Mesendoderm (in vitro differentiated cells): Measurements from ENCODE around the gene ATP5ME.

Experiments
- DNase-seq: peaks from one replicate; pipeline ENCODE4 v3.0.0; 2013
- H2AK5ac ChIP-seq: 2 replicates; pipeline ENCODE4 v1.6.1; 2013; ENCODE audit warnings: low read length, inconsistent platforms
- H2BK120ac ChIP-seq: 2 replicates; pipeline ENCODE4 v1.6.1; 2013; ENCODE audit warnings: low read depth, mild to moderate bottlenecking, low read length, moderate library complexity, mixed read lengths
- H2BK15ac ChIP-seq: replicated peaks from 2 replicates; pipeline ENCODE4 v1.6.1; 2013; ENCODE audit warnings: low read depth, mild to moderate bottlenecking, moderate library complexity
- H2BK5ac ChIP-seq: 2 replicates; pipeline ENCODE4 v1.6.1; 2013; ENCODE audit warnings: low read length, inconsistent platforms
- H3K18ac ChIP-seq: 2 replicates; pipeline ENCODE4 v1.6.1; 2013; ENCODE audit warnings: mild to moderate bottlenecking, low read length, mixed read lengths
- H3K23ac ChIP-seq: one replicate; pipeline ENCODE4 v1.6.1; 2013; ENCODE audit warnings: low read length
- H3K27ac ChIP-seq: 2 replicates; pipeline ENCODE4 v1.5.1; 2013; ENCODE audit warnings: low read depth, mild to moderate bottlenecking, inconsistent platforms, low read length, moderate library complexity
- H3K27me3 ChIP-seq: 2 replicates; pipeline ENCODE4 v1.6.1; 2013; ENCODE audit warnings: low read length, control low read depth, mild to moderate bottlenecking, inconsistent platforms; ENCODE audit not compliant: insufficient read depth, poor library complexity
- H3K36me3 ChIP-seq: 2 replicates; pipeline ENCODE4 v1.6.1; 2013; ENCODE audit warnings: low read length, inconsistent platforms; ENCODE audit not compliant: control insufficient read depth, insufficient read depth
- H3K4ac ChIP-seq: one replicate; pipeline ENCODE4 v1.6.1; 2013; ENCODE audit warnings: low read depth, mild to moderate bottlenecking, low read length, moderate library complexity
- H3K4me1 ChIP-seq: 2 replicates; pipeline ENCODE4 v1.6.1; 2013; ENCODE audit warnings: low read depth, low read length, inconsistent platforms; ENCODE audit not compliant: control insufficient read depth
- H3K4me2 ChIP-seq: 2 replicates; pipeline ENCODE4 v1.6.1; 2013; ENCODE audit warnings: low read length
- H3K4me3 ChIP-seq: 2 replicates; pipeline ENCODE4 v1.5.1; 2013; ENCODE audit warnings: mild to moderate bottlenecking, low read length
- H3K56ac ChIP-seq: one replicate; pipeline ENCODE4 v1.6.1; 2013; ENCODE audit warnings: low read length
- H3K79me1 ChIP-seq: 2 replicates; pipeline ENCODE4 v1.6.1; 2013; ENCODE audit warnings: low read length, inconsistent platforms
- H3K79me2 ChIP-seq: 2 replicates; pipeline ENCODE4 v1.6.1; 2013; ENCODE audit warnings: mild to moderate bottlenecking, low read length; ENCODE audit not compliant: control insufficient read depth, insufficient read depth
- H3K9ac ChIP-seq: 2 replicates; pipeline ENCODE4 v1.6.1; 2013; ENCODE audit warnings: low read length, inconsistent platforms
- H4K5ac ChIP-seq: one replicate; pipeline ENCODE4 v1.6.1; 2013; ENCODE audit warnings: low read length
- H4K8ac ChIP-seq: one replicate; pipeline ENCODE4 v1.6.1; 2013; ENCODE audit warnings: low read depth, mild to moderate bottlenecking, control low read depth, low read length, moderate library complexity
- WGBS: extraction: QIAGEN DNeasy Blood & Tissue Kit; methylation state at CpG from one replicate; pipeline ENCODE4 v1.1.7; 2013; ENCODE audit warnings: low lambda C conversion rate, missing lambda C conversion rate; ENCODE audit not compliant: insufficient coverage; ENCODE audit errors: extremely low coverage; 5-methylcytosine and 5-hydroxymethylcytosine counted together

The ATP5ME gene

DNA sequence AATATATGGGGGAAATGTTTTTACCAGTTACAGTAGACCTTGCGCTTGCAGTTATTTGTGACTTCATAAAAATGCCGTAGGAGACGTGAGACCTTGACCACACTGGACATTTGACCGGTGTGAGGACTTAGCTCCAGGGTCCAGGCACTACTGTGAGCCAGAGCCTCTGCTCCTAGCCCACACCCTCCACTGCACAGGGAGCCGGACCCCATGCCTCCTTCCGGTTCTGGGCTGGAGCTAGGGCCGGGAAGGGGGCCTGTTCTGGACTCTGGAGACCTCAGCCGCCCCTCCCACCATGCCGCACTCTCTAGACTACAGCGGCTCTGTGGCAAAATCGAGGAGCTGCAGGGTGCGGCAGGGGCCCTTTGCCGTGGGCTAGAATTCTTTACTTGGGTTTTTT lies 36.8 kb upstream of the ATP5ME start:
- Histone ChIP-seq H3K79me1 (peaks cover 40% of the 10 kb centered on the region), H3K4me1 (no peaks in the 10 kb centered on the region), H3K9ac (no peak overlapping the region), H2AK5ac (no peak overlapping the region), H3K27me3 (no peaks in the 10 kb centered on the region), H3K36me3 (no peaks in the 10 kb centered on the region), H4K5ac (no peak overlapping the region), H3K4me3 (no peak overlapping the region), H3K56ac (no peak overlapping the region), H3K23ac (no peak overlapping the region), H2BK15ac (no peak overlapping the region), H4K8ac (no peak overlapping the region), H3K4me2 (no peak overlapping the region), H3K79me2 (peaks cover 70% of the 10 kb centered on the region), H2BK120ac (no peak overlapping the region), H3K4ac (no peak overlapping the region), H3K27ac (no peak overlapping the region), H3K18ac (no peak overlapping the region), H2BK5ac (no peak overlapping the region)
- WGBS, result no CpG with 5 or more reads among the region's 13 CpGs
- no peak for DNase-seq

DNA sequence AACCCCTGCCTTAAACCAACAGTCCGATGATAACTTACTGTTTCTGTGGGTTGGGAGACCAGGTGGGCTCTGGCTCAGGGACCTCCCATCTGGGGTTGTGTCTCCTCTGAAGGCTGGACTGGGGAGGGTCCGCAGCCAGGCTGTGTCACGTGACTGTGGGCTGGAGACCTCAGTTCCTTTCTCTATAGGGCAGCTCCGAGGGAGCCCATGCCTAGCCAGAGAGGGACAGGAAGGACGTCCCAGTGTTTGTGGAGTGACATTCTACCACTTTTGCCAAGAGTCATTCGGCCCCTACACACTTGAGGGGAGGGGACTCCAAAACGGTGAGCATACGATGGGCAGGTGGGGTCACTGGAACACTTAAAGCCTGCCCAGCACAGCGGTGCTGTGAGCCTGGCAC lies 36.0 kb upstream of the ATP5ME start:
- Histone ChIP-seq H3K4me3 (no peak overlapping the region), H3K79me1 (peaks cover 39% of the 10 kb centered on the region), H3K9ac (no peak overlapping the region), H3K27ac (no peak overlapping the region), H3K18ac (no peak overlapping the region), H3K36me3 (no peaks in the 10 kb centered on the region), H3K4ac (no peak overlapping the region), H3K27me3 (no peaks in the 10 kb centered on the region), H4K5ac (no peak overlapping the region), H2BK120ac (no peak overlapping the region), H3K56ac (no peak overlapping the region), H3K4me1 (no peaks in the 10 kb centered on the region), H2BK15ac (no peak overlapping the region), H2AK5ac (no peak overlapping the region), H3K4me2 (no peak overlapping the region), H3K79me2 (peaks cover 69% of the 10 kb centered on the region), H2BK5ac (no peak overlapping the region), H4K8ac (no peak overlapping the region), H3K23ac (peak overlapping the region; percentile 99)
- no CpG with 5 or more reads among the region's 9 CpGs for WGBS
- DNase-seq, result no peak

DNA sequence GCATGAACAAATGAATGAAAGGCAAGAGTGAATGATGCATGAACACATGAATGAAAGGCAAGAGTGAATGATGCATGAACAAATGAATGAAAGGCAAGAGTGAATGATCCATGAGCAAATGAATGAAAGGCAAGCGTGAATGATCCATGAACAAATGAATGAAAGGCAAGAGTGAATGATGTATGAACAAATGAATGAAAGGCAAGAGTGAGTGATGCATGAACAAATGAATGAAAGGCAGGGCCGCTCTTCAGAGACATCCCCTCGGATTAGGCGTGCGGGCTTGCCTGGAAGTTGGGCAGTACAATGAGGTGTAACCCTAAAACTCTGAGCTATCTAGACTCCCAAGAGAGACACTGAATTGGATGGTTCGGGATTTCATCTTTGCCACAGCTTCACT lies 35.3 kb upstream of the ATP5ME start:
- H3K4me1 ChIP-seq, result no peaks in the 10 kb centered on the region
- no peak overlapping the region for H2BK15ac ChIP-seq
- H4K8ac ChIP-seq, result no peak overlapping the region
- peaks cover 35% of the 10 kb centered on the region for H3K79me1 ChIP-seq
- no peaks in the 10 kb centered on the region for H3K36me3 ChIP-seq
- no peak overlapping the region for H3K4ac ChIP-seq
- no peak overlapping the region for H3K4me3 ChIP-seq
- no peak overlapping the region for H2AK5ac ChIP-seq
- DNase-seq, result no peak
- H4K5ac ChIP-seq, result no peak overlapping the region
- H3K18ac ChIP-seq, result no peak overlapping the region
- no peak overlapping the region for H3K56ac ChIP-seq
- no peak overlapping the region for H3K4me2 ChIP-seq
- peaks cover 61% of the 10 kb centered on the region for H3K79me2 ChIP-seq
- H2BK120ac ChIP-seq, result no peak overlapping the region
- H3K27me3 ChIP-seq, result no peaks in the 10 kb centered on the region
- WGBS, result no CpG with 5 or more reads among the region's 6 CpGs
- no peak overlapping the region for H3K23ac ChIP-seq
- no peak overlapping the region for H3K27ac ChIP-seq
- no peak overlapping the region for H3K9ac ChIP-seq
- no peak overlapping the region for H2BK5ac ChIP-seq

DNA sequence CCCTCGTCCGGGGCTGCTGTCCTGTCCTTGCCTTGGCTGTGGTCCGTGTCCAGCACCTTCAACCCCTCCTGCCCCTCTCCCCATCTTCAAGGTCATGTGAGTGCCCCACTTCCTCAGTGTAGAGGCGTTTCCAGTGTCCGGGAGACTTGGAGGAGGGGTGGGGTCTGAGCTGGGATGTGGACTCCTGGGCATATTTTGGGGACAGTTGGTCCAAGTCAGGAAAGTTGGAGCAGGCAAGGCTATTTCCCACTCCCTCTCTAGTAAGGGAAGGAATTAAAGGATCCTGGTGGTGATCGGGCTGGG lies 34.5 kb upstream of the ATP5ME start:
- H3K27ac ChIP-seq, result no peak overlapping the region
- no peaks in the 10 kb centered on the region for H3K27me3 ChIP-seq
- H3K79me1 ChIP-seq, result peaks cover 29% of the 10 kb centered on the region
- peaks cover 54% of the 10 kb centered on the region for H3K79me2 ChIP-seq
- H4K5ac ChIP-seq, result no peak overlapping the region
- no peak overlapping the region for H3K4me3 ChIP-seq
- H3K4me2 ChIP-seq, result no peak overlapping the region
- no CpG with 5 or more reads among the region's 6 CpGs for WGBS
- no peak overlapping the region for H3K4ac ChIP-seq
- no peak overlapping the region for H2BK120ac ChIP-seq
- H2BK5ac ChIP-seq, result no peak overlapping the region
- H3K56ac ChIP-seq, result peak overlapping the region; percentile 25
- no peaks in the 10 kb centered on the region for H3K36me3 ChIP-seq
- no peak overlapping the region for H3K9ac ChIP-seq
- H4K8ac ChIP-seq, result no peak overlapping the region
- H2AK5ac ChIP-seq, result no peak overlapping the region
- DNase-seq, result no peak
- no peak overlapping the region for H3K23ac ChIP-seq
- no peaks in the 10 kb centered on the region for H3K4me1 ChIP-seq
- no peak overlapping the region for H2BK15ac ChIP-seq
- H3K18ac ChIP-seq, result no peak overlapping the region

DNA sequence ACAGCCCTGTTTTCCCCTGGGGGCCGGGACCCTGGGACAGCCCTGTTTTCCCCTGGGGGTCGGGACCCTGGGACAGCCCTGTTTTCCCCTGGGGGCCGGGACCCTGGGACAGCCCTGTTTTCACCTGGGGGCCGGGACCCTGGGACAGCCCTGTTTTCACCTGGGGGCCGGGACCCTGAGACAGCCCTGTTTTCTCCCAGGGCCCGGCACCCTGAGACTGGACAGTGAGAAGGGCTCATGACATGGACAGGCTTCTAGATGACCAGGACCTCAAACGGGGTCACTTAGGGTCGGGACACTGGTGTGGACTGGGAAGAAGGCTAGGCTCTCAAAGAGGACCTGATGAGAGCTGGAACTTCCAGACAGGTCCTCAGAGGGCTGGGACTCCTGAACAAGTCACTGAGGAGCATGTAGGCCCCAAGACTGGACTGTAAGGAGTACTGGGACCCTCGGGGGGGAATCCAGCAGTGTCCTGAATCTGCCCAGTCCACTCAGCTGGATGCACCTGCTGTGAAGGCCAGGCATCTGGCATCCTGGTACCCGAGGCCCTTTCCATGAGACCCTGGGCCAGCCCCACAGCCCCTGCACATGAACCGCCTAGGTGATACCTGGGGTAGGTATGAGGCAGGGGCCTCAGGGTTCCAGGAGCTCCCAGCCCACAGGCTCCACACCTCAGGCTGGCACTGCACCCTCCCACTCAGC lies 34.0 kb upstream of the ATP5ME start:
- no peak overlapping the region for H2AK5ac ChIP-seq
- H3K79me2 ChIP-seq, result peaks cover 49% of the 10 kb centered on the region
- peaks cover 25% of the 10 kb centered on the region for H3K79me1 ChIP-seq
- H4K5ac ChIP-seq, result no peak overlapping the region
- WGBS, result no CpG with 5 or more reads among the region's 11 CpGs
- H3K36me3 ChIP-seq, result no peaks in the 10 kb centered on the region
- H3K9ac ChIP-seq, result no peak overlapping the region
- no peak overlapping the region for H3K23ac ChIP-seq
- H4K8ac ChIP-seq, result no peak overlapping the region
- H3K4me3 ChIP-seq, result no peak overlapping the region
- H3K4ac ChIP-seq, result no peak overlapping the region
- H3K56ac ChIP-seq, result peak overlapping the region; percentile 25
- H2BK5ac ChIP-seq, result no peak overlapping the region
- no peak overlapping the region for H3K18ac ChIP-seq
- no peak overlapping the region for H3K4me2 ChIP-seq
- H3K27me3 ChIP-seq, result no peaks in the 10 kb centered on the region
- no peaks in the 10 kb centered on the region for H3K4me1 ChIP-seq
- H3K27ac ChIP-seq, result no peak overlapping the region
- no peak overlapping the region for H2BK15ac ChIP-seq
- H2BK120ac ChIP-seq, result no peak overlapping the region
- DNase-seq, result no peak
